Skin epidermis (tissue), 12 donors: ENCODE measurements around the gene PPA2.
"Not testable (repeated sequence)": the region's sequence is repeated elsewhere in the genome, so short reads cannot be mapped to it uniquely, and the experiment has no call there.

Experiments
- H3K27ac ChIP-seq, 21 experiments: fragments of 200-600 bp; sonication (generic) in 11 of 21; one replicate each; pipeline ENCODE4 v1.5.0; 2020; ENCODE audit warnings: mild to moderate bottlenecking in 3 of 21, inconsistent platforms in 2 of 21, moderate library complexity in 2 of 21
- H3K4me3 ChIP-seq, 7 experiments: fragments of 200-600 bp; sonication (generic) in 2 of 7; one replicate each; pipeline ENCODE4 v1.5.0; 2020; ENCODE audit warnings: inconsistent platforms in 2 of 7, mild to moderate bottlenecking in 2 of 7, moderate library complexity in 1 of 7

Gene PPA2

DNA sequence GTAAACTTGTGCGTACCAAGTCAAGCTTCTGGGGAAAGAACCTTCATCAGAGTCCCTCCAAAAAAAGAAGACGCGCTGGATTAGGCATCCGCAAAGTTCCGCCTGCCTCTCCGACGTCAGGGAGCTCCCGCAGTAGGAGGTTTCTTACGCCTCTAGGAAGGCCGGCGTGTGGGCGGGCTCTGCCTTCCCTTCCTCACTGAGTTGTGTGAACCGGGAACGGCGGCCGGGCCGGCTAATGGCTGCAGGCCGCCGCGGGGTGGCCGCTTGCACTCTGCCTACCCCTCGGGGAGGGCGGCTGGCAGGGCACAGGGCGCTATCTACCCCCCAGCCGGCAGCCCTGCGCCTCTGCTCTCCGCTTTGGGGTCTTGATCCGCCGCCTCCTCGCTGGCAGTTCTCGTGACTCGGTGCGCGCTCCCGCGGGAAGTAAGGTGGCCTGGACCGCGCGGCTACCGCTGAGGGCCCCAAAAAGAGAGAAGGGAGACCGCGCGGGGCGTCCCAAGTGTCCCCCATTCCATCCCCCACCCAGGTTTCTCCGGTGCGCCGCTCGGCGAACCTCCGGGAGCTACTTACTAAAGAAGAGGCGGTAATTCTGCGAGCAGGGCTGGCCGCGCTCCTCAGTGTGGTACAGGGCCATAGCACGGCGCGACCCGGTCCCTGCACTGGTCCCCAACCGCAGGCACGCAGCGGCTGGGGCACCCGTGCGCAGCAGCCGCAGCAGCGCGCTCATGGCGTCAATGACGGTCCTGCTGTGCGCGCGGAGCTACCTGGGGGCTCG is at the start of gene PPA2:
Gene PPA2, minus strand, starts transcription at position 739 of the 775 bp plus-strand sequence. Its CDS starts 12 bp downstream, at position 727.
- Histone ChIP-seq H3K4me3 (peak within 1 kb of the TSS; percentile 60 to 98 (median 91)), H3K27ac (peak within 1 kb of the TSS; percentile 85 to 100 (median 98))

GRCh38 chr4:105520819-105521790 is 47.2 kb upstream of the PPA2 start:
- no peak overlapping the region for H3K27ac ChIP-seq
- no peak overlapping the region for H3K4me3 ChIP-seq

GRCh38 chr4:105510245-105510644 is 36.4 kb upstream of the PPA2 start:
- H3K27ac ChIP-seq: no peak overlapping the region
- H3K4me3 ChIP-seq: no peak overlapping the region

- Histone ChIP-seq H3K27ac (no peak overlapping the region), H3K4me3 (no peak overlapping the region)
Observed at GRCh38 chr4:105509714-105510113, 35.9 kb upstream of the PPA2 start.

GRCh38 chr4:105509291-105509690 is 35.4 kb upstream of the PPA2 start:
- H3K27ac ChIP-seq: no peak overlapping the region
- no peak overlapping the region for H3K4me3 ChIP-seq

GRCh38 chr4:105504744-105505143 is 30.9 kb upstream of the PPA2 start:
- no peak overlapping the region for H3K4me3 ChIP-seq
- H3K27ac ChIP-seq: no peak overlapping the region

DNA sequence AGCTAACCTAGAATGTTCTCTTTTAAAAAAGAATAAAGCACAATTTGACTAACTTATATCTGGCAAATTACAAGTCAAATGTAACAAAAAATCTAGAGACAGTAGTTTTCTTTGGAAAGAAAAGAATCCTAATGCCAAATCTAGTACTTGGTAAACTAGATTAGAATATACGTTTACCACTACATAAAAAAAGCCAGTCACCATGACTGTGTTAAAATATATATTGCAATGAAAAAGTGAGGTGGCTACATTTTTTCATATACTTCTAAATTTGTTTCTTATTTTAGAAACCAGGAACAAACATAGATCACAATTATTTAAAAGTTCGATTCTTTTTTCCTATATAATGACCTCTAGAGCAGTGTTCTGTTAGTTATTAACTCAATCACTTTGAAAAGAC is 29.6 kb upstream of the PPA2 start:
- H3K4me3 ChIP-seq: no peak overlapping the region
- H3K27ac ChIP-seq: no peak overlapping the region

DNA sequence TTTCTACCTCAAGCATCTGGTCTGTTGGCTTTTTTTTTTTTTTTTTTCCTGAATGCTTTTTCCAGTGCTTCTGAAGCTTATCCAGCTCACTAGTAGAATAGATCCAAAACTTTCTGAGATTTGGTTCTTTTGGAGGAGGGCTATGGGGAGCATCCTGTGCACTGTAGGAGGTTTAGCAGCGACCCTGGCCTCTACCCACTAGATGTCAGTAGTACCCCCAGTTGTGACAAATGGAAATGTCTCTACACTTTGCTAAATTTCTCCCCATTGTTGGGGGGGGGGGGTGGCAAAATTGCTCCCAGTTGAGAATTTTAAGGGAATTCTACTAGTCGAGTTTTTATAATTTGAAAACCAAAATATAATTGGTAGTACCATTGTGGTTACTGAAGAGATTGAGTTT is 23.0 kb upstream of the PPA2 start:
- H3K27ac ChIP-seq: no peak overlapping the region
- no peak overlapping the region for H3K4me3 ChIP-seq

GRCh38 chr4:105495667-105496066 is 21.8 kb upstream of the PPA2 start:
- Histone ChIP-seq H3K27ac (no peak overlapping the region), H3K4me3 (no peak overlapping the region)

GRCh38 chr4:105490523-105490922 is 16.7 kb upstream of the PPA2 start:
- H3K4me3 ChIP-seq: no peak overlapping the region
- H3K27ac ChIP-seq: no peak overlapping the region

DNA sequence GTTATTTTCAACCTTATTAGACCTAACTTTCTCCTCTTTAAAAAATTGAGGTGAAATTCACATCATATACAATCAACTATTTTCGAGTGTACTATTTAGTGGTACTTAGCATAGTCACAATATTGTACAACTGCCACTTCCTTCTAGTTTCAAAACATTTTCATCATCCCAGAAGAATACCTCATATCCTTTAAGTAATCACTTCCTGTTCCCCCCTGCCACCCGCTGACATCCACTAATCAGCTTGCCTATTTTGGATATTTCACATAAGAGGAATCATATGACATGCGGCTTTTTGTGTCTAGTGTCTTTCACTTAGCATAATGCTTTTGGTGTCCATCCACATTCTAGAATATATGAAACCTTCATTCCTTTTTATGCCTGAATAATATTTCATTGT is 10.0 kb upstream of the PPA2 start:
- Histone ChIP-seq H3K27ac (no peak overlapping the region), H3K4me3 (no peak overlapping the region)

- peak overlapping the region; percentile 60 to 98 (median 91) for H3K4me3 ChIP-seq
- H3K27ac ChIP-seq: peak overlapping the region; percentile 85 to 100 (median 98)
Observed at GRCh38 chr4:105474099-105474518, 247 bp upstream of the PPA2 start.

- peak overlapping the region; percentile 52 to 100 (median 98) for H3K27ac ChIP-seq
- H3K4me3 ChIP-seq: peak overlapping the region; percentile 60 to 98 (median 91)
Observed at GRCh38 chr4:105472871-105473323, 965 bp downstream of the PPA2 start.

DNA sequence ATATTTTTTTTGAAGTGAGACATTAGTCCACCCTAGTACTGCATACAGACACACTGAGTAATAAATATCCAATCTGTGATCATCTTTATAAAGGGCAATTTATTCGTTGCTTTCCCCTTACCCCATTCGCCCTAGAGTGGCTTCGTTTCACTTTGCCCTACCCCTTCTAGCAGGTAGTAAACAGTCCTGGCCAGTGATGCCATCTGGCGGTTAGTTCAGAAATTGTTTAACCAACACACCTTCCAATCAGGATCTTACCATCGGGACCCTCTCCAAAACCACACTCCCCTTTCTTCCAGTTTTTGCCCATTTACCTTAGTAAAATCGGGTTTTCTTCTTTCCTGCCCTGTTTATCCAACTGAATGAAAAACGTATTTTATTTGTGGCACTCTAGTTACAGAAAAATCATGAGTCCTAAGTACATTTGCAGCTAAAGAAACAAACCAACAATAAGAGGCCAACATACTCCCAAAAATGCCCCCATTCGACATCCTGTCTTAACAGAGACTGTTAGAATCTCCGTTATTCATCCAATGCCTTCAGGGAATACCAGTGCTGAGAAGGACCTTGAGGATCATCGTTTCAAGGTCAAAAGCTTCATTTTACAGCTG is 2.2 kb downstream of the PPA2 start:
- H3K27ac ChIP-seq: peak overlapping the region in 10 of 21 experiments; percentile 10 to 100 (median 94)

GRCh38 chr4:105470766-105471165 is 3.1 kb downstream of the PPA2 start:
- H3K27ac ChIP-seq: peak overlapping the region in 1 of 21 experiments; percentile 43
- H3K4me3 ChIP-seq: no peak overlapping the region

More for the DNA sequence above, 2.2 kb downstream of the PPA2 start:
- H3K4me3 ChIP-seq: peak overlapping the region in 3 of 7 experiments; percentile 4 to 94 (median 91)

- Histone ChIP-seq H3K27ac (no peak overlapping the region), H3K4me3 (no peak overlapping the region)
Observed at GRCh38 chr4:105469736-105470135, 4.1 kb downstream of the PPA2 start.

GRCh38 chr4:105466580-105466979 is 7.3 kb downstream of the PPA2 start:
- no peak overlapping the region for H3K4me3 ChIP-seq

GRCh38 chr4:105464563-105464962 is 9.3 kb downstream of the PPA2 start:
- H3K4me3 ChIP-seq, H3K27ac ChIP-seq: not testable (repeated sequence)

More at GRCh38 chr4:105466580-105466979, 7.3 kb downstream of the PPA2 start:
- no peak overlapping the region for H3K27ac ChIP-seq

DNA sequence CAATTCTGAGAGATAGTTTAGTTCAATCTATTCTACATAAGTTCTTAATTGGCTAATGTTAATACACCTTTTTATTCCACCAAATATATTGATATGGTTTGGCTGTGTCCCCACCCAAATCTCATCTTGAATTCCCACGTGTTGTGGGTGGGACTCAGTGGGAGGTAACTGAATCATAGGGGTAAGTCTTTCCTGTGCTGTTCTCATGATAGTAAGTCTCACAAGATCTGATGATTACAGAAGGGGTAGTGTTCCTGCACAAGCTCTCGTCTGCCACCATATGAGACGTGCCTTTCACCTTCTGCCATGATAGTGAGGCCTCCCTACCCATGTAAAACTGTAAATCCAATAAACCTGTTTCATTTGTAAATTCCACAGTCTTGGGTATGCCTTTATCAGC is 11.3 kb downstream of the PPA2 start:
- Histone ChIP-seq H3K27ac (no peak overlapping the region), H3K4me3 (no peak overlapping the region)
